Mammary epithelial cell (primary cell): Measurements from ENCODE around the gene SETX.

Source experiments
- EZH2 ChIP-seq: IDR thresholded peaks from 2 replicates; pipeline ENCODE4 v1.6.1; 2012; ENCODE audit warnings: low read length, inconsistent platforms, borderline replicate concordance
- TF ChIP-seq, protein P1 (sequence below), 2 donors: IDR thresholded peaks in 1 of 2; conservative IDR thresholded peaks in 1 of 2; 2 replicates each; pipeline ENCODE4 v1.5.1; 2011 to 2012; ENCODE audit warnings: inconsistent platforms in 2 of 2, low read length in 2 of 2, mild to moderate bottlenecking in 2 of 2, control low read depth in 1 of 2, low read depth in 1 of 2; ENCODE audit not compliant: insufficient read depth in 1 of 2; ENCODE audit errors: extremely low read depth in 1 of 2

- TF ChIP-seq, protein P1, sequence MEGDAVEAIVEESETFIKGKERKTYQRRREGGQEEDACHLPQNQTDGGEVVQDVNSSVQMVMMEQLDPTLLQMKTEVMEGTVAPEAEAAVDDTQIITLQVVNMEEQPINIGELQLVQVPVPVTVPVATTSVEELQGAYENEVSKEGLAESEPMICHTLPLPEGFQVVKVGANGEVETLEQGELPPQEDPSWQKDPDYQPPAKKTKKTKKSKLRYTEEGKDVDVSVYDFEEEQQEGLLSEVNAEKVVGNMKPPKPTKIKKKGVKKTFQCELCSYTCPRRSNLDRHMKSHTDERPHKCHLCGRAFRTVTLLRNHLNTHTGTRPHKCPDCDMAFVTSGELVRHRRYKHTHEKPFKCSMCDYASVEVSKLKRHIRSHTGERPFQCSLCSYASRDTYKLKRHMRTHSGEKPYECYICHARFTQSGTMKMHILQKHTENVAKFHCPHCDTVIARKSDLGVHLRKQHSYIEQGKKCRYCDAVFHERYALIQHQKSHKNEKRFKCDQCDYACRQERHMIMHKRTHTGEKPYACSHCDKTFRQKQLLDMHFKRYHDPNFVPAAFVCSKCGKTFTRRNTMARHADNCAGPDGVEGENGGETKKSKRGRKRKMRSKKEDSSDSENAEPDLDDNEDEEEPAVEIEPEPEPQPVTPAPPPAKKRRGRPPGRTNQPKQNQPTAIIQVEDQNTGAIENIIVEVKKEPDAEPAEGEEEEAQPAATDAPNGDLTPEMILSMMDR (conservative IDR thresholded peaks at IDR 0.05 in 1 of 2, IDR thresholded peaks at IDR 0.05 in 1 of 2; ENCODE audit: extremely low read depth in 1 of 2, insufficient read depth in 1 of 2, low read depth in 1 of 2, low read length in 2 of 2) = no peak
- TF ChIP-seq EZH2 = no peak
These were observed 112.8 kb downstream of the SETX start for GRCh38 chr9:132241840-132242620.
